Hematopoietic multipotent progenitor cell treated with erythropoietin and hydrocortisone succinate and interleukin-3 and kit ligand, for 8 days (in vitro differentiated cells): Measurements from ENCODE around the gene UBFD1.
"Not testable (repeated sequence)": the region's sequence is repeated elsewhere in the genome, so short reads cannot be mapped to it uniquely, and the experiment has no call there.

Experiments
- DNase-seq: peaks from one replicate; pipeline ENCODE4 v3.0.0-alpha.2; 2015

UBFD1 gene

DNA sequence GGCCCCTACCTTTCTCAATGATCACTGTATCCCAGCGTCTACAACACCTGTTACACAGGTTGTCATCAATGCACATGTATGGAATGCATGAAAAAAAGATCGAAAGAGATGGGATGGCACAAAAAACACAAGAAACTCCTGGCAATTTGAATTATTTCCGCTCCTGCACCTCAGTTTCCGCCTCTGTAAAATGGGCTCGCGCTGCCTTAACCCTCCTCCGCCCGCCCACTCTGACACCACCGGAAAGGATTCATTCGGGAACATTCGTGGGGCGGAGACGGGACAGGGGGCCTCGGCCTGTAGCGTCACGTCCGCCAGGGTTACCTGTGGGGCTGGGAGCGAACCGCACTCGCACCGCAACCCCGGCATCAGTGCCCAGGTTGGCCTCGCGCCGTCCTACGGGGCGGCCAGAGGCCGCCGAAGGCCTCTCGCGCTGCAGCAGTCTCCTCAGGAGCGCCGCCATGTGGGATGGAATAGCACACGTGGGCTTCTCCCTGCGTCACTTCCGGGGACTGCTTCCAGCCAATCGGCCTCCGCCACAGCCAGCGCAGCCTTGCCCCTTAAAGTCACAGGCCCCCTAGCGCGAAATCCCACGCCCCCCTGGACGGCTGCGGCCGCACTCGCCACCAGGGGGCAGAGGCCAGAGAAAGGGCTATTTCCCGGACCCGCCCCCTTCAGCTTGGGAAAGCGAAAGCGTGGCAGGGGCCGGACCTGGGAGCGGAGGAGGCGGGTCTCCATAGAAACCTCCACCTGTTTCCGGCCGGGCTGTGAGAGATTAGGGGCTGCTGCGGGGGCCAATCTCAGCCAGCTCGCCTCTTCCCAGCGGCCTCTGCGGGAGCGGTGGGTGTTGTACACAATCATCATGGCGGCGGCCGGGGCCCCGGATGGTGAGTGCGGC, at the start of gene UBFD1, which contains the start of gene EARS2:
Gene UBFD1, plus strand, starts transcription at position 847 of the 898 bp plus-strand sequence. Its CDS starts 16 bp downstream, at position 863.
Gene EARS2, minus strand, starts transcription at position 470 of the 898 bp plus-strand sequence. Its CDS starts 7 bp downstream, at position 463.
- DNase-seq, result peak; percentile 99

DNA sequence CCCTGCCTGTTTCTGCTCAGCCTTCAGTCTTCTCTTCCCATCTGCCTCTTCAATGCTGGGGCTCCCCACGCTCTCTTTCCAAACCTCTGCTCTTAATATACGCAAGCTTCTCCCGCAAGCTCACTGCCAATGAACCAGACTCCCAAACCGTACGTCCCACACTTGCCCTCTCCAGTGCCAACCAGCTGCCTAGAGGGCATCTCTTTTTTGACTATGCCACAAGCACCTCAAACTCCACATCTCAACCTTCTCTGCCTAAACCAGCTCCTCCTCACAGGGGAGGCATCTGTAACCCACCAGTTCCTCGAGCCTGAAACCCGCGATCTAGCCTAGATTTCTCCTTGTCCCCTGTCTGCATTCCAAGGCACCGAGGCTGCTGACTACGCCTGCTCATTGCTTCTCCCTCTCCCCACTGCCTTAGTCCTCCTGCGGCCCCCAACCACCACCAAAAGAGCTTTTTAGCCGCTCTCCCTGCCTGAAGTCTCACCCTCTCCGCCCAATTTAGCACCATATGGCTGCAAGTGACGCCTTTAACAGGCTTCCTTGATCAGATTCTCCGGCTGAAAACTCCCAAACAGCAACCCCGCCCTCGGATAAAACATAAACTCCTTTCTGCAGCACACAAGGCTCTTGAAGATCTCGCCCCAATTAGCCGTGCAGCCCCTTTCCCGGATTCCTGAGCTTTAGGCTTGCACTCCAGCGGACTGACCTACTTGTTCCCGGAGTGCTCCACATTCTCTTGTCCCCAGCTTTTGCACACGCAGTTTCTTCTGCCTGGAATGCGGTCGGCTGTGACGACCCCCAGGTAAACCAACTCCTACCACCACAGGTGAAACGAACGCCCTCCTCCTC, 48.7 kb upstream of the UBFD1 start:
- DNase-seq, result peak; percentile 67

GRCh38 chr16:23509441-23509754, 48.1 kb upstream of the UBFD1 start:
- DNase-seq, result no peak

- DNase-seq, result peak; percentile 61
Observed at GRCh38 chr16:23509782-23510163, 47.8 kb upstream of the UBFD1 start.

DNA sequence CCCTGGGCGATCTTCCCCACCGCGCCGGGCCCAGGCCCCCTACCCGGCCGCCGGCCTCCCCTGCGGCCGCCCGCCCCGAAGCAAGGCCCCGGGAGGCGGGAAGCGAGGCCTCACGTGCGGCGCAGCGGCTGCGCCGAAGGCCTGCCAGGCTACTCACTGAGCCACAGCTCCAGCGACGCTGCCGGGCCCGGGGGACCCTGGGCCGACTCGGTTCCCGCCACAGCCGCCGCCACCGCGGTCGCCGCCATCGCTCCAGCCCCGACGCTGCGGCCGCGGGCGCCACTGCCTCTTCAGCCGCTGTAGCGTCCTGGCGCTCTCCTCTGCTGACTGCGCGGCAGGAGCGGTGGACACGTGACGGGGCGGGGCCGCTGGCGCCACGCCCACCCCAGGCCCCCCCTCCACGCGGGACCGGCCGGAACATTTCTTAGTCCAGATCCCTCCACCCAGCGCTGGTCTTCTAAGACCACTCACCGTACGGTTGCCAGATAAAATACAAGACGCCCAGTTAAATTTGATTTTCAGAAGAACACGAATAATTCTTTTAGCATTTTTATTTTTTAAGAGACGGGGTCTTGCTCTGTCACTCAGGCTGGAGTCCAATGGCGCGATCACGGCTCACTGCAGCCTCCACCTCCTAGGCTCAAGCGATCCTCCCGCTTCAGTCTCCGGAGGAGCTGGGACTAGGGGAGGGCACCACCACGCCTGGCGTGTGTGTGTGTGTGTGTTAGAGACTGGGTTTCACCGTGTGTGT, 47.2 kb upstream of the UBFD1 start, which contains the start of gene GGA2:
Gene GGA2, minus strand, starts transcription at position 331 of the 751 bp plus-strand sequence. Its CDS starts 83 bp downstream, at position 248.
- peak; percentile 79 for DNase-seq

DNA sequence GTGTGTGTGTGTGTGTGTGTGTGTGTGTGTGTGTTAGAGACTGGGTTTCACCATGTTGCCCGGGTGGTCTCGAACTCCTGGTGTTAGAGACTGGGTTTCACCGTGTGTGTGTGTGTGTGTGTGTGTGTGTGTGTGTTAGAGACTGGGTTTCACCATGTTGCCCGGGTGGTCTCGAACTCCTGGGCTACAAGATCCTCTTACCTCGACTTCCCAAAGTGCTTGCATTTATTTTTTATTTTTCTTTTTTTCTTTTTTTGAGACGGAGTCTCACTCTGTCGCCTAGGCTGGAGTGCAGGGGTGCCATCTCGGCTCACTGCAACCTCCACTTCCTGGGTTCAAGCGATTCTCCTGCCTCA, 46.6 kb upstream of the UBFD1 start:
- DNase-seq, result not testable (repeated sequence)

DNA sequence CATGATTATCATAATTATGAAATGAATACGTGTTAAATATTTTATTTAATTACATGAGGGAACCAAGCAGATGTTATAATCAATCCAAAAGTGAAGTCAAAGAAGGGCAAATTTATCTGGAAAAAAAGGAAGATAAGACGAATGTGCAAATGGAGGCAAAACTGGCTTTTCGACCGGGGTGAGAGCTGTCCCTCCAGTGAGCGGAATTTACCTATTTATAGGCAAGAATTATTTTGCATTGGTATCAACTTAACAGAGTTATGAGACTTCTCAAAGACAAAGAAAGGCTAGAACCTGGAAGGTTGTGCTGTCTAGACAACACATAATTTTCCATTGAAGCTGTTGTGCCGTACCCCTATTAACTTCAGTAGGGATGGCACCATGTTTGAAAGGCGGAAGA, 45.8 kb upstream of the UBFD1 start:
- no peak for DNase-seq

- DNase-seq, result peak; percentile 51
Observed at GRCh38 chr16:23512168-23512695, 45.3 kb upstream of the UBFD1 start.

DNA sequence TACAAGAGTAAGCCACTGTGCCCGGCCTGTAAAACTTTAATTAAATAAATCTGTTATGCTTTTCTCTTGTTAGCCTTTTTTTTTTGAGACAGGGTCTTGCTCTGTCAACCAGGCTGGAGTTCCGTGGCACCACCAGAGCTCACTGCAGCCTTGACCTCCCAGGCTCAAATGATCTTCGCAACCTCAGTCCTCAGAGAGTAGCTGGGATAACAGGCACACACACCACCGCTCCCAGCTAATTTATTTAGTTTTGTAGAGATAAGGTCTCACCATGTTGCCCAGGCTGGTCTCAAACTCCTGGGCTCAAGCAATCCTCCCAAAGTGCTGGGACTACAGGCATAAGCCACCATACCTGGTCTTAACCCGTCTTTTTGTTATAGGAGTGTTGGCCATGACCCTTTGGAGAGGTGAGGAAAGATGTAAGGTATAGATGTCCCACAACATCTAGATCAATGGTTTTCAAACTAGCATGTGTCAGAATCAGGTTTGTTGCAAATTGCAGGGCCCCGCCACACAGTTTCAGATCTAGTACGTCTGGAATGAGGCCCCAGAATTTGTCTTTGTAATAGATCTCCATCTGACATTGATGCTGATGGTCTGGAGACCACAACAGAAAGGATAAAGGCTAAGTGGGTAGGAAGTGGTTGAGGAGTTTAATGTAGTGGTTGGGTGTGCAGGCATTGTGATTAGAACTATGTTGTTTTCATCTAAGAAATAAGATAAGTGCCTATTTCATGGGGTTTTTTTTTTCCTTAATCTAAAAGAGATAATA, 43.0 kb upstream of the UBFD1 start:
- no peak for DNase-seq

DNA sequence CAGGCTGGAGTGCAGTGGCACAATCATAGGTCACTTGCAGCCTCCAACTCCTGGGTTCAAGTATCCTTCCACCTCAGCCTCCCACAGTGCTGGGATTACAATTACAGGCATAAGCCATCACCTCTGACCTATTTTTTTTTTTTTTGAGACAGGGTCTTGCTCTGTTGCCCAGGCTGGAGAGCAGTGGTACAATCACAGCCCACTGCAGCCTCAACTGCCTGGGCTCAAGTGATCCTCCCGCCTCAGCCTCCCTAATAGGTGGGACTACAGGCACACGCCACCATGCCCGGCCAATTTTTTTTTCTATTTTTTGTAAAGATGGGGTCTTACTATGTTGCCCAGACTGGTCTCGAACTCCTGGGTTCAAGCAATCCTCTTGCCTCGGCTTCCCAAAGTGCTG, 41.6 kb upstream of the UBFD1 start:
- no peak for DNase-seq

DNA sequence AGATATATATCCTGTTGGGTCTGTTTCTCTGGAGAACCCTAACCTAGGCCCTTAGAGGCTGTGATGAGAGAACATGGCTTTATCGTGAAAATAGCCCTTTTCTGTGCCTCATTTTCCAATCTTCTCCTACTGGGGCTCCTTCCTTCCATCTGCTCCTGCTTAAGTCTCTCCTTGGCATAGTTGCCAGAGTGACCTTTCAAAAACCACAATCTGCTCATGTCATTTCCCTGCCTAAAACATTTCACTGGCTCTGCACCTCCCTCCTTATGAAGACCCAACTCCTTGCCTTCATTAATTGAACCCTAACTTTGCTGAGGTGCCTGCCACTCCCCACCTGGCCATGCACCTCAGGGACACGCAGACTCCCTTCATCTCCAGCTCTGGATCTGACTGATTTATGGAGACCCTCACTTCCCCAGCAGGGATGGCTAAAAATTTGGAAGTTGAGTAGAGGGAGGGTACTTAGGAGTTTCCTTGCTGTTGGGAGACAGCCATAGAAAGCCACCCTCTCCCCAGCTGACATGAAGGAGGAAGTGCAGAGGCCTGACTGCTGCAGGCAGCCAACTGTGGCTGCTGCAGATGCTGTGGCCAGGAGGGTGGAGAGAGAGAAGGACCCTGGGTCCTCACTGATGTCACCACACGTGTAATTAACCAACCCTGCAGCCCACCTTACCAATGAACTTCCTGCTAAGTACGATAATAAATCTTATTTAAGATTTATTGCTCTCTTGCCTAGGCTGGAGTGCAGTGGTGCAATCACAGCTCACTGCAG, 41.0 kb upstream of the UBFD1 start:
- DNase-seq, result no peak

DNA sequence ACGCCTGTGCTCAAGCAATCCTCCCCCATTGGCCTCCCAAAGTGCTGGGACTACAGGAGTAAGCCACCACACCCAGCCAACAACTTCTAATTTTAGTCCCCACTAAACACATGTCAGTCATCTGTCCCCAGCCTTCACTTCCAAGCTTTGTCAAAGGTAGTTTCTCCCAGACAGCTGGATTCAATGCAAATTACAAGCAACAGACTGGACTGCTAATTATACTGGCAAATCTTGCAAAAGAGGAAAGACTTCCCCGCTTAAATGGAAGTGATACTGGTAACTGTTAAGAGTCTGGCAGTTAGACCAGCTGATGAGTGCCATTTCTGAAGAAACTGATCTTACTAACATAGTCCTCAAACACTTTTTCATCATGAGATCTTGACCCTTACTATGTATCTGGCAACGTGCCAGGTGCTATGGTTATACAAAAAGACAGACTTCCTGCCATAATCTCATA, 39.1 kb upstream of the UBFD1 start:
- DNase-seq, result no peak

DNA sequence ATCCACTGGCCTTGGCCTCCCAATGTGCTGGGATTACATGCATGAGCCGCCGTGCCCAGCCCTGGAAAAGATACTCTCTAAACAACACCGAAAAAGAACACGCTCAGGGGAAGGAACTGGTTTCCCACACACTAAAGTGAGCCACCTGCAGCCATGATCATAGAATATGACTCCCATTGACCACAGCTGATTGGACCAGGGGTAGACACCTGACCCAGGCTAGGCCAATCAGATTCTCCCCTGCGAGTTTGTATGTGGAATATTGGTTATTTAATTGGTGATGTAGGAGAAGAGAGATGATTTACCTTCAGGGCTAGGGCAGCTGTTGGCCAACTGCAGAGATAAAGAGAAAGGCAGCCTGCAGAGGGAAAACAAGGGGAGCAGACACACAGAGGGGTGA, 38.2 kb upstream of the UBFD1 start:
- no peak for DNase-seq

DNA sequence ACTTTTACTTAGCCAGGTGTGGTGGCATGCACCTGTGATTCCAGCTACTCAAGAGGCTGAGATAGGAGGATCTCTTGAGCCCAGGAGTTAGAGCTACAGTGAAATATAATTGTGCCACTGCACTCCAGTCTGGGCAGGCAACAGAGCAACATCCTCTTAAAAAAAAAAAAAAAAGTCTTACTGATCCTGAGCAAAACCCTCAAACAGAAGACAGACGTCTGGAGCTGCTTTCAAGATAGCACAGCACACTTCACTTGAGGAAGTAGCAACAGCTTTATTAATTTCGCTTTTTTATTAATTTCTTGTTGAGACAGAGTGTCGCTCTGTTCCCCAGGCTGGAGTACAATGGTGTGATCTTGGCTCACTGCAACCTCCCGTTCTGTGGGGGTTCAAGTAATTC, 37.0 kb upstream of the UBFD1 start:
- DNase-seq, result no peak

DNA sequence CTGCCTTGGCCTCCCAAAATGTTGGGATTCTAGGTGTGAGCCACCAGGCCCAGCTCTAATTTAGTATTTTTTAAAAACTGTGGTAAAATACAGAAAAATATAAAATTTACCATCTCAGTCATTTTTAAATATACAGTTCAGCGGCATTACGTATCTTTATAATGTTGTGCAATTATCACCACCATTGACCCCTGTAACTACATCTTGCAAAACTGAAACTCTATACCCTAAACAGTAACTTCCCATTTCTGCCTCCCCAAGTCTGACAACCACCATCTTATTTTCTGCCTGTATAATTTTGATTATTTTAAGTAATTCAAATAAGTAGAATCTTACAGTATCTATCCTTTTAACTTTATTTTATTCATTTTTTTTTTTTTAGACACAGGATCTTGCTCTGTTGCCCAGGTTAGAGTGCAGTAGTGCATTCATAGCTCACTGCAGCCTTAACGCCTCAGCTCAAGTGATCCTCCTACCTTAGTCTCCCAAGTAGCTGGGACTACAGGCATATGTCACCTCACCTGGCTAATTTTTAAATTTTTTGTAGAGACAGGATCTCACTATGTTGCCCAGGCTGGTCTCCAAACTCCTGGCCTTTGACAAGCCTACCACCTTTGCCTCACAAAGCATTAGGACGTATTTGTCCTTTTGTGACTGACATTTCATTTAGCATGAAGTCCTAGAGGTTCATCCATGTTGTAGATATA, 36.3 kb upstream of the UBFD1 start:
- no peak for DNase-seq

GRCh38 chr16:23521965-23522364, 35.6 kb upstream of the UBFD1 start:
- DNase-seq, result no peak

GRCh38 chr16:23523321-23523720, 34.2 kb upstream of the UBFD1 start:
- DNase-seq, result no peak

- DNase-seq, result no peak
Observed at GRCh38 chr16:23523876-23524385, 33.6 kb upstream of the UBFD1 start.

DNA sequence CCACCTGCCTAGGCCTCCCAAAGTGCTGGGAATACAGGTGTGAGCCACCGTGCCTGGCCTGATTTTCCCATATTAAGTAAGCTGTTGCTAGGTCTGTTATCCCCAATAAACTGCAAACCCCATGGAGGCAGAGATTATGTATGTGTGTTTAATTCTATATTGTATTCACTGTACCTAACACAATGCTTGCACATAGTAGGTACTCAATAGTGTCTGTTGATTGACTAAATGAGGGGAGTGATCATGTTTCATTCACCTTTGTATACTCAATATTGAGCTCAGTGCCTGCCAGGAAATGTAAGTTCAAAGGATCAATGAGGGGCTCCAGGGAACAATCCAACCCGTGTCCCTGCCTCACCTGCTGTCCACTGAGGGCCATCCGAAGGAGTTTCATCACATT, 32.6 kb upstream of the UBFD1 start:
- no peak for DNase-seq

DNA sequence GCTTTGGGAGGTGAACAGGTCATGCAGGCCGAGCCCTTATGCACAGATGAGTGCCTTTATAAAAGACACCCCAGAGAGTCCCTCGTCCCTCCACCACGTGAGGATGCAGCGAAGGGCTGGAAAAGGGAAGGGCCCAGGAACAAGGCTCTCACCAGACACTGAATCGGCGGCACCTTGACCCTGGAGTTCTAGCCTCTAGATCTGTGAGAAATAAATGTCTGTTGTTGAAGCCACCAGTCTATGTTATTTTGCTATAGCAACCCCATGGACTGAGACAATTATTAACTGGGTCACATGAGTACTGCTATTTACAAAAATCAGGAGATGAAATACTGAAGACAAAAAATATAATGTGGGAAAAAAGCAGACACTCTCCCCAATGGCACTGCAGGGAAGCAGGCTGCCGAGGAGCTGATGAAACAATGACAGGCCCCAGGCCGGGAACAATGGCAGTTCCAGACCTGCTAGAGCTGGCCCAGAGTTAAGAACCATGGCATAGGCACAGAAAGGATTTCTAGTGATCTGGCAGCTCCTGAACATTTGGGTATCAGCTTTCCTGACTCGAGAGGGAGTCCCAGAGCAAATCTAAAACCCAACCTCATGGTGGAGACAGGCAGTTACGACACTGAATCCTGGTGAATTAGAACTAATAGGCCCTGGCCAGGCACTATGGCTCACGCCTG, 29.4 kb upstream of the UBFD1 start:
- DNase-seq, result no peak
